SW 1271 (cell line): ENCODE results near the gene ISYNA1.
A peak's percentile ranks its signal among the peaks of the same experiment; 100 is the strongest.

Experiments
- DNase-seq, 2 experiments: peaks; one replicate each; lab custom pipeline; 2025; lab: John Stamatoyannopoulos, UW

ISYNA1 gene

GRCh38 chr19:18467978-18468377, 30.0 kb upstream of the ISYNA1 start:
- DNase-seq = no peak

GRCh38 chr19:18466354-18466753, 28.4 kb upstream of the ISYNA1 start:
- no peak for DNase-seq

- DNase-seq = no peak
These were observed 28.0 kb upstream of the ISYNA1 start for GRCh38 chr19:18465964-18466339.

- DNase-seq = no peak
These were observed 27.5 kb upstream of the ISYNA1 start for GRCh38 chr19:18465214-18465963.

GRCh38 chr19:18464646-18465045, 26.7 kb upstream of the ISYNA1 start:
- DNase-seq = no peak

GRCh38 chr19:18461471-18461870, 23.5 kb upstream of the ISYNA1 start:
- DNase-seq = no peak

- no peak for DNase-seq
These were observed 23.0 kb upstream of the ISYNA1 start for GRCh38 chr19:18460900-18461299.

GRCh38 chr19:18457483-18458331, 19.8 kb upstream of the ISYNA1 start:
- no peak for DNase-seq

- DNase-seq = no peak
These were observed 19.0 kb upstream of the ISYNA1 start for GRCh38 chr19:18456974-18457373.

GRCh38 chr19:18456279-18456678, 18.3 kb upstream of the ISYNA1 start:
- DNase-seq = no peak

GRCh38 chr19:18453269-18454024, 15.5 kb upstream of the ISYNA1 start:
- no peak for DNase-seq

- no peak for DNase-seq
These were observed 14.5 kb upstream of the ISYNA1 start for GRCh38 chr19:18452386-18452785.

- DNase-seq = peak; percentile 48 to 60
These were observed 13.3 kb upstream of the ISYNA1 start for GRCh38 chr19:18450931-18451836.

GRCh38 chr19:18450021-18450930, 12.3 kb upstream of the ISYNA1 start:
- DNase-seq = no peak

GRCh38 chr19:18449552-18449951, 11.6 kb upstream of the ISYNA1 start:
- DNase-seq = no peak

GRCh38 chr19:18446811-18447359, 9.0 kb upstream of the ISYNA1 start:
- DNase-seq = no peak

GRCh38 chr19:18446145-18446810, 8.3 kb upstream of the ISYNA1 start:
- no peak for DNase-seq

GRCh38 chr19:18445262-18445948, 7.5 kb upstream of the ISYNA1 start:
- DNase-seq = no peak

GRCh38 chr19:18444513-18444912, 6.6 kb upstream of the ISYNA1 start:
- no peak for DNase-seq
